LNCAP (cell line): ENCODE results near the gene THY1.

Experiments used
- CTCF ChIP-seq: fragments of 450-650 bp; IDR thresholded peaks from 2 replicates; pipeline ENCODE4 v1.5.1; 2017; ENCODE audit warnings: mild to moderate bottlenecking

THY1 gene

GRCh38 chr11:119402470-119402869 lies 20.5 kb downstream of the THY1 start:
- TF ChIP-seq CTCF = no peak

GRCh38 chr11:119400860-119401259 lies 22.1 kb downstream of the THY1 start:
- no peak for TF ChIP-seq CTCF

- TF ChIP-seq CTCF = no peak
Observed at GRCh38 chr11:119397740-119398139, 25.2 kb downstream of the THY1 start.

GRCh38 chr11:119396835-119397234 lies 26.1 kb downstream of the THY1 start:
- no peak for TF ChIP-seq CTCF

GRCh38 chr11:119391275-119391674 lies 31.7 kb downstream of the THY1 start:
- TF ChIP-seq CTCF = no peak

- TF ChIP-seq CTCF = no peak; the same call in 1 of the 2 replicates
Observed at GRCh38 chr11:119389611-119390254, 33.2 kb downstream of the THY1 start.

- no peak for TF ChIP-seq CTCF
Observed at GRCh38 chr11:119388103-119388502, 34.9 kb downstream of the THY1 start.

- TF ChIP-seq CTCF = no peak
Observed at GRCh38 chr11:119384332-119384731, 38.6 kb downstream of the THY1 start.
